Endodermal cell (in vitro differentiated cells): ENCODE measurements around the gene CEP135. TPM values are rescaled to one million over a fixed set of nuclear protein-coding genes. Genes with fewer than 3 reads are reported as not detected.

ENCODE experiments used
- DNase-seq: peaks from one replicate; pipeline ENCODE4 v3.0.0-alpha.2; 2017
- H3K27ac ChIP-seq: 2 replicates; pipeline ENCODE4 v1.5.1; 2013; ENCODE audit warnings: mild to moderate bottlenecking, low read depth, low read length, moderate library complexity
- H3K27me3 ChIP-seq: 2 replicates; pipeline ENCODE4 v1.6.1; 2013; ENCODE audit warnings: mild to moderate bottlenecking, low read length, moderate library complexity; ENCODE audit not compliant: insufficient read depth, control insufficient read depth, poor library complexity, severe bottlenecking
- H3K36me3 ChIP-seq: 2 replicates; pipeline ENCODE4 v1.7.0; 2013; ENCODE audit warnings: mild to moderate bottlenecking, low read length, moderate library complexity; ENCODE audit not compliant: control insufficient read depth, insufficient read depth
- H3K4me1 ChIP-seq: one replicate; pipeline ENCODE4 v1.7.0; 2013; ENCODE audit warnings: low read length; ENCODE audit not compliant: control insufficient read depth, insufficient read depth
- H3K4me3 ChIP-seq: 2 replicates; pipeline ENCODE4 v1.5.1; 2013; ENCODE audit warnings: mild to moderate bottlenecking, low read length, moderate library complexity
- H3K9ac ChIP-seq: 2 replicates; pipeline ENCODE4 v1.6.1; 2013; ENCODE audit warnings: mild to moderate bottlenecking, low read length, moderate library complexity; ENCODE audit not compliant: poor library complexity, severe bottlenecking; ENCODE audit errors: extremely low read depth
- H3K9me3 ChIP-seq: 2 replicates; pipeline ENCODE4 v1.6.1; 2013; ENCODE audit warnings: mild to moderate bottlenecking, low read length, moderate library complexity; ENCODE audit not compliant: control insufficient read depth
- H3K27ac Mint-ChIP-seq: 2 replicates; pipeline ENCODE4 v1.8.0; 2020; ENCODE audit warnings: mixed read lengths
- H3K27me3 Mint-ChIP-seq: 2 replicates; pipeline ENCODE4 v1.8.0; 2021; ENCODE audit warnings: mild to moderate bottlenecking, mixed read lengths; ENCODE audit not compliant: insufficient read depth
- H3K36me3 Mint-ChIP-seq: 2 replicates; pipeline ENCODE4 v1.8.0; 2020; ENCODE audit warnings: low read depth, mixed read lengths
- H3K4me1 Mint-ChIP-seq: 2 replicates; pipeline ENCODE4 v1.8.0; 2020; ENCODE audit warnings: mixed read lengths
- H3K4me3 Mint-ChIP-seq: 2 replicates; pipeline ENCODE4 v1.8.0; 2020; ENCODE audit warnings: mild to moderate bottlenecking, moderate library complexity, mixed read lengths
- H3K9me3 Mint-ChIP-seq: 2 replicates; pipeline ENCODE4 v1.8.0; 2020; ENCODE audit warnings: mild to moderate bottlenecking, mixed read lengths
- WGBS, 2 experiments: methylation state at CpG; one replicate each; pipeline versions ENCODE4 v1.1.5 to v1.1.7; 2013; ENCODE audit warnings: missing lambda C conversion rate in 2 of 2, mixed read lengths in 1 of 2; ENCODE audit not compliant: insufficient coverage in 1 of 2, insufficient read length in 1 of 2; 5-methylcytosine and 5-hydroxymethylcytosine counted together
- total RNA-seq, 2 donors: library from RNA; stranded (reverse); fragmentation: NEBNext Ultra II Directional in 1 of 2; extraction: Animal tissue kit (Norgen Biotek cat#: 25700) in 1 of 2; gene quantifications; 2 replicates in 1 of 2; 3 replicates in 1 of 2; pipeline ENCODE4 v1.2.1, GENCODE V29; 2021
- TF ChIP-seq, protein P1 (sequence below): fragments of 200-600 bp; sonication (generic); conservative IDR thresholded peaks from 2 replicates; pipeline ENCODE4 v1.5.0; 2021; ENCODE audit warnings: antibody characterized with exemption, mild to moderate bottlenecking

Gene CEP135
- total RNA-seq, 2 donors from 2014 or later: 28.0 to 37.4 TPM

DNA sequence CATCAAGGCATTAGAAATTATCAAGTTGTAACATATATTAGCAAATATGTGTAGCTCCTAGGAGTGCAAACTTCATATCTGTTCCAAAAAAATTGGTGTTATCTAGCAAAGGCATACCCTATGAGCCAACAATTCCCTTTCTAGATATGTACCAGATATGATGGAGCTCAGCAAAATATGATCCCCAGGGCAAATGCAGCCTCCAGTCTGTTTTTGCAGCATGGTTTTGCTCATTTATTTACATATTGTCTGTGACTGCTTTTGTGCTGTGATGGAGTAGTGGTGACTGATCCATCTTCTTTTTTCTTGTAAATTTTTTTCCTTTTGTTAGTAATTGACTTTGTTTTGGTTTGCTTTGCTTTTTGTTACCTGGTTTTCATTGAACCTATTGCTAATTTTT lies 41.0 kb downstream of the CEP135 start:
- no peaks in the 10 kb centered on the region for H3K4me1 Mint-ChIP-seq
- H3K36me3 ChIP-seq: peaks cover 39% of the 10 kb centered on the region
- no peak overlapping the region for H3K27ac ChIP-seq
- no peaks in the 10 kb centered on the region for H3K9me3 Mint-ChIP-seq
- no peak overlapping the region for H3K4me3 Mint-ChIP-seq
- TF ChIP-seq, protein P1, sequence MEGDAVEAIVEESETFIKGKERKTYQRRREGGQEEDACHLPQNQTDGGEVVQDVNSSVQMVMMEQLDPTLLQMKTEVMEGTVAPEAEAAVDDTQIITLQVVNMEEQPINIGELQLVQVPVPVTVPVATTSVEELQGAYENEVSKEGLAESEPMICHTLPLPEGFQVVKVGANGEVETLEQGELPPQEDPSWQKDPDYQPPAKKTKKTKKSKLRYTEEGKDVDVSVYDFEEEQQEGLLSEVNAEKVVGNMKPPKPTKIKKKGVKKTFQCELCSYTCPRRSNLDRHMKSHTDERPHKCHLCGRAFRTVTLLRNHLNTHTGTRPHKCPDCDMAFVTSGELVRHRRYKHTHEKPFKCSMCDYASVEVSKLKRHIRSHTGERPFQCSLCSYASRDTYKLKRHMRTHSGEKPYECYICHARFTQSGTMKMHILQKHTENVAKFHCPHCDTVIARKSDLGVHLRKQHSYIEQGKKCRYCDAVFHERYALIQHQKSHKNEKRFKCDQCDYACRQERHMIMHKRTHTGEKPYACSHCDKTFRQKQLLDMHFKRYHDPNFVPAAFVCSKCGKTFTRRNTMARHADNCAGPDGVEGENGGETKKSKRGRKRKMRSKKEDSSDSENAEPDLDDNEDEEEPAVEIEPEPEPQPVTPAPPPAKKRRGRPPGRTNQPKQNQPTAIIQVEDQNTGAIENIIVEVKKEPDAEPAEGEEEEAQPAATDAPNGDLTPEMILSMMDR: no peak
- H3K4me3 ChIP-seq: no peak overlapping the region
- no peak overlapping the region for H3K27ac Mint-ChIP-seq
- H3K36me3 Mint-ChIP-seq: peaks cover 50% of the 10 kb centered on the region
- no peaks in the 10 kb centered on the region for H3K27me3 Mint-ChIP-seq
- H3K27me3 ChIP-seq: peaks cover 2% of the 10 kb centered on the region
- H3K4me1 ChIP-seq: no peaks in the 10 kb centered on the region
- no peak overlapping the region for H3K9ac ChIP-seq
- no peak for DNase-seq
- H3K9me3 ChIP-seq: no peaks in the 10 kb centered on the region

GRCh38 chr4:55993994-55994663 lies 45.4 kb downstream of the CEP135 start:
- H3K9me3 ChIP-seq: no peaks in the 10 kb centered on the region
- WGBS, 2 experiments: 95 to 100% methylated on average over 2 to 3 of the region's 3 CpGs
- Mint-ChIP-seq H3K27me3 (no peaks in the 10 kb centered on the region), H3K36me3 (peaks cover 44% of the 10 kb centered on the region), H3K4me3 (no peak overlapping the region), H3K27ac (no peak overlapping the region), H3K9me3 (no peaks in the 10 kb centered on the region), H3K4me1 (peaks cover 3% of the 10 kb centered on the region)
- H3K27ac ChIP-seq: no peak overlapping the region
- TF ChIP-seq, protein P1: no peak
- no peaks in the 10 kb centered on the region for H3K4me1 ChIP-seq
- H3K9ac ChIP-seq: no peak overlapping the region
- no peak overlapping the region for H3K4me3 ChIP-seq
- DNase-seq: no peak
- H3K27me3 ChIP-seq: no peaks in the 10 kb centered on the region
- H3K36me3 ChIP-seq: peaks cover 15% of the 10 kb centered on the region

GRCh38 chr4:55996646-55997045 lies 47.9 kb downstream of the CEP135 start:
- H3K9ac ChIP-seq: no peak overlapping the region
- Mint-ChIP-seq H3K36me3 (peaks cover 65% of the 10 kb centered on the region), H3K4me3 (no peak overlapping the region), H3K4me1 (peaks cover 3% of the 10 kb centered on the region), H3K27ac (no peak overlapping the region), H3K9me3 (no peaks in the 10 kb centered on the region), H3K27me3 (no peaks in the 10 kb centered on the region)
- no peak for DNase-seq
- H3K27ac ChIP-seq: no peak overlapping the region
- H3K4me1 ChIP-seq: no peaks in the 10 kb centered on the region
- H3K4me3 ChIP-seq: no peak overlapping the region
- H3K27me3 ChIP-seq: no peaks in the 10 kb centered on the region
- H3K9me3 ChIP-seq: no peaks in the 10 kb centered on the region
- peaks cover 30% of the 10 kb centered on the region for H3K36me3 ChIP-seq
- 92% methylated on average over 2 of the region's 2 CpGs; no CpG with 5 or more reads in 1 of the 2 experiments for WGBS, 2 experiments
- TF ChIP-seq, protein P1: no peak
